GM19395 (cell line): ENCODE results near the gene OLFML2B.

Source experiments
- ATAC-seq: cut with Tn5 transposase; IDR thresholded peaks from one replicate; pipeline ENCODE4 v1.9.1; 2021; ENCODE audit warnings: mild to moderate bottlenecking, moderate library complexity; ENCODE audit not compliant: unreplicated experiment

Gene OLFML2B

GRCh38 chr1:162008799-162009198 is 14.9 kb downstream of the OLFML2B start:
- no peak for ATAC-seq

- no peak for ATAC-seq
Observed at GRCh38 chr1:162007466-162007865, 16.2 kb downstream of the OLFML2B start.

DNA sequence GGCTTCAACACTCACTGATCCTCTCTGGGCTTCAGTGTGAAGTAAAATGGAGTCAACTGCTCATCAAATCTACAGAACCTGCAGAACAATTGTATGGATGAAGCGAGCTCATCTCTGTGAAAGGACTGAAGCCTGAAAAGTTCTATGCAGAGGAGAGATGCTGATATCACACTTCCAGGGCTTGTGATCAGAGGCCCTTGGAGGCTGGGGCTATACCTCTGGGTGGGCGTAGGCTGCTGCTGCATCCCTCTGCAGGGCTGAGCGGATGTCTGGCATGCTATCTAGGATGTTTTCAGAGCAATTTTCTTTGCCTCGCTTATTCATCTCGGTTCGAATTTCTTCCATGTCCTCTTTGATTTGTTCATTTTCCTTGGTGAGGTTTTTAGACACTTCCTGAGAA is 17.6 kb downstream of the OLFML2B start:
- ATAC-seq, result no peak

DNA sequence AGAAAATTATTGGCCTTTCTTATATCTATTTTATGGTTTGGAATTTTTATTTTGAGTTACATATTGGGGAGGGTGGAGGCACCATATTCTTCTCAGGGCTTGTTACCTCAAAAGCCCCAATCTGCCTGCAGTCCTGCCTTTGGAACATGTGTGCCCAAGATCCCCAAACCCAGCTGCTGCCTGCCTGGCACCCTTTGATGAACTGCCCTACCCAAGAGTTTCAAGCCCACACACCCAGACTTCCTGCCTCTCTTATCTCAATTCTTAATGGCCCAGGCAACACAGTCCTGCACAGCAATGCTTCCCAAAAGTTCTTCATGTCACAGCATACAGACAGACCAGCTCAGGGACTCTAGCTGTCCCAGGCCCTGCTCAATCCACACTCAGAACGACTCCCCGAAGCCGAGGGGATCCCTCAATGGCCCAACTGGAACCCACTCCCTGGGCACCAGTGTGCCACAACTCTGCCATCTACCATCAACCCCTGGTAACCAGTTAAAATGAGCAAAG is 19.2 kb downstream of the OLFML2B start:
- no peak for ATAC-seq

GRCh38 chr1:162003830-162004215 is 19.8 kb downstream of the OLFML2B start:
- no peak for ATAC-seq

DNA sequence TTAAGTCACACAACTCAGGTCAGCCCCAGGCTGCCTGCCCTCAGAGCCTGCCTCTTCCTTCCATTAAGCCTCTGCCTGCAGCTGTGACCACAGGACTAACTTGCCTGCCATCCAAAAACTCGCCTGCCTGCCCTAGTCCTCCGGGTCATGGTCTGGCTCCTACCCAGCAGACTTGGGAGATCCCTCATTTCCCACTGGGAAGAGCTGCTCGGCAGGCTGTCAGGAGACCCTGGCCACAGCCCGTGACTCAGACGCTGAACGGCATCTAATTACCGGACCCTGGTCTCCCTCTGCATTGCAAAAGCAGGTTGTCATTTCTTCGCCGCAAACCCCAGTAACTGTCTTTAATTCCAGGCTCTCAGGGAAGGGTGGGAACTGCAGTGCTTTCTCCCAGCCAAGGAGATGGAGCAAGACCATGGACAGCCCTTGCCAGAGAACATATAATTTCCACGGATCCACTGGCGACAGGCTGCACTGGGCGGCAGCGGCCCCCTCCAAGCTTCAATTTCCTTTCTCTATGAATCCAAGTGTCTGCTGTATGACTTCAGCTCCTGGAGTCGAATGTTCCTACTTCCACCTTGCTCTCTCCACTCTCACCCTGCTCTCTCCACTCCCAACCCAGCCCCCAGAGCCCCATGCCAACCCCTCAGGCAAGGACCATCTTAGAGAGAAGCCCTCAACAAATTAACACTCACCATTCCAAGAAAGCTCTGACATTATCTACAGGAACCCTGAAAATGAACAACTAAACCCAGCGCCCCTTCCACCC is 20.4 kb downstream of the OLFML2B start:
- ATAC-seq, result no peak

DNA sequence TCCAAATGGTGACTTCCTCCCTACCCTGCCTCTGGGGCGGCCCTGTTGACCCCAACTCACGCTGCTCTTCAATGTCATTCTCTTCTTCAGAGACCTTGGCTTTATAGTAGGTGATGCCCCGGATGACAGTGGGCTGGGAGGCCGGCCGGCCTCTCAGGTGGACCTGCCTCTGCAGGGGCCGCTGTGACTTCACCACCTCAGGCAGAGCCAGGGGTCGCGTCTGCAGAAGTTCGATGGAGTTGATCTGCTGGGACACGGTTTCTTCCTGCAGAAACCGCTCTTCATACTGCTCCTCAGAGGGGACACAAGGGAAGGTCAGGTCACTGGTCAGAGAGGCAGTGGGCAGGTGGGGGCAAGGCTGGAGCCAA is 23.6 kb downstream of the OLFML2B start:
- ATAC-seq, result no peak

DNA sequence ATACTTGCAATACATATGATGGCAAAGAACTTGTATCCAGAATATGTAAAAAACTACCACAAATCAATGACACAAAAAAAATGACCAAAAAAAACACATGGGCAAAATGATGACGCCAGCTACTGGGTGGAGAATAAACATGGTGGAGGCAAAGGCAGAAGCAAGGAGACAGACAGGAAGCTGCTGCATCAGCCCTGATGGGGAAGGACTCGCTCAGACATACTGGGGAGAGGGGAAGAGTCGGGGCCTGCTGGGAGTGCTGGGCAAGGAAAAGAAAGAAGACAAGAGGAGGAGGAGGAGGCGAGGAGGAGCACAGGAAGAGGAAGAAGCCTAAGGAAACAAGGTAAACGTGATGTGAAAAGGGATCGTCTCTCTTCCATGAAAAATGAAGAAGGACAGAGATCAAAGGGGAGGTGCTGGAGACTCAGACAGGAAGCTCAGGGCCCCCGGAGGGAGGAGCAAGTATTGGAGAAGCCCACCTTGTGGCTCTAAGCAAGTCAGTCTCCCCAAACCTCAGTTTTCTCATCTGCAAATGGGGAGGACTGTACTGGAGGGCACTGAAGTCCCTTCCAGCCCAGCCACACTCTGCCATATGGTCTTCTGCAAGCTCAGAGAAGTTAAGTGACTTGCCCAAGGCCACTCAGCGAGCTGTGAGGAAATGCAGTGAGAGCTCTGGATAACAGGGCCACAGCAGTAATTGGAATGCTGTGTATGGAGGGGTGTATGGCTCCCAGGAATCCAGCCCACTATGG is 24.2 kb downstream of the OLFML2B start:
- ATAC-seq, result no peak

DNA sequence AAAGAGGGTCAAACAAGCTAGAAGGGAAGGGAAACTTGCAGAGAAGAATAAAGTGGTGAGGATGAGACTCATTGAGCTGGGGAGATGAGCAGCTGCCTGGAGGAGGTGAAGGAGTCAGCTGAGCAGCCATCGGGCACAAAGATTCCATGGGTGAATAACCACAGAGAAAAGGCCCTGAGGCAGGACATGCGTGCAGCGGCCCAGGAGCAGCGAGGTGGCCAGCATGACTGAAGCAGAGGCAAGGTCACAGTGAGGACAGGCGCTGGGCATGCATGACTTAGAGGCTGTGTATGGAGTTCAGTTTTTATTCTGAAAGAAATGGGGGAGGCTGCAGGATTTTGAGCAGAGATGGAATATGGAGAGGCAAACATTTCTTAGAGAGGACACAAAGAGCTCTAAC is 24.9 kb downstream of the OLFML2B start:
- ATAC-seq, result no peak

GRCh38 chr1:161997152-161997551 is 26.5 kb downstream of the OLFML2B start:
- ATAC-seq, result no peak

- ATAC-seq, result no peak
Observed at GRCh38 chr1:161994175-161994668, 29.4 kb downstream of the OLFML2B start.

DNA sequence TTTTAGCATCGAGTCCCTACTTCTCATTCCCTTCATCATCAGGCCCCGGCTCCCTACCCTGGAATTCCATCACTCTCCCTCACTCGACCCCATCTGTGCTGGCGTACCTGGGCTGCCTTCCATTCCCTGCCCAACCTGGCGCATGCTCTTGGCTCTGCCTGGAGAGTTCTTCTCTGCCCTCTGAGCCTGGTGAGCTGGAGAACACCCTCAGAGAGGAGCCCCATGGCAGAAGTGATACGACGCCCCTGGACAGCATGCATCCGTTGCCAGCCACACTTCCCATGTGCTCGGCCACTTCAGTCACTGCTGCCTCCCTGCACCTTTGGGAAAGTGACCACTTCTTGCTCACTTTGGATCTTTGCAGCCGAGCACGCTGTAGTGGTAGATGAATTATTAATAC is 30.1 kb downstream of the OLFML2B start:
- no peak for ATAC-seq

- ATAC-seq, result no peak
Observed at GRCh38 chr1:161989786-161990185, 33.9 kb downstream of the OLFML2B start.

DNA sequence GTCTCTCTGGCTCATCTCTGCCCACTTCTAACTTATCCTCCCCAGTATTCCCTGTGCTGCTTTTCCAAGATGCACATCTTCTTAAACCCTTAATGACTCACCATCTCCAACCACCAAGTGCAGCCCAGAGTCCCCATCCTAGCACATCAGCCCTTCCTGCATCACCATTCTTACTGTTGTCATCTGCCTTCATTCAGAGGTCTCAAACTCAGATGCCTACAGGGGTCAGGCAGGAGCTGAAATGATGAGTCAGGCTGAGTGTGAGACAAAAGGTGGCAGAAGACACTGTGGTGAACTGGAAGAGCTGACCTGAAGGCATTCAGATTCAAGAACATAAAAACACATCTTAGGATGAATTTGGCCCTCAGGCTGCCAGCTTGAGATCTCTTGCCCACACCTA is 34.6 kb downstream of the OLFML2B start:
- ATAC-seq, result no peak

DNA sequence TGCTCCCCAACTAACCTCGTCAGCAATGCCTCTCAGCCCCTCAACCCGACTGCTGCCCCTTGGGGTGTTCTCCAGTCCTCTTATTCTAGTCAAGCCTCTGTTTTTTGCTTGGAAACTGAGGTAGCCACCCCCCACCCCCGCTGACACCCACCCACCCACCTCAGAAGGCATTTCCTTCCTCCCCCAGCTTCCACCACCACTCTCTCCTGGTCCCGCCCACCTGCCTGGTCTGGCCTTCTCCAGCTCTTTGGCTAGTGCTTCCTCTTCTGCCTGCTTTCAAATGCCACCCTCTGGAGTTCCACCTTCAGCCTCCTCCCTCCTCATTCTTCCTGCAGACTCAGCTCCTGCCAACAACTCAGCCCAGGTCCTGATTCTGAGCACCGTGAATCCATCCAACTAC is 35.3 kb downstream of the OLFML2B start:
- ATAC-seq, result no peak

DNA sequence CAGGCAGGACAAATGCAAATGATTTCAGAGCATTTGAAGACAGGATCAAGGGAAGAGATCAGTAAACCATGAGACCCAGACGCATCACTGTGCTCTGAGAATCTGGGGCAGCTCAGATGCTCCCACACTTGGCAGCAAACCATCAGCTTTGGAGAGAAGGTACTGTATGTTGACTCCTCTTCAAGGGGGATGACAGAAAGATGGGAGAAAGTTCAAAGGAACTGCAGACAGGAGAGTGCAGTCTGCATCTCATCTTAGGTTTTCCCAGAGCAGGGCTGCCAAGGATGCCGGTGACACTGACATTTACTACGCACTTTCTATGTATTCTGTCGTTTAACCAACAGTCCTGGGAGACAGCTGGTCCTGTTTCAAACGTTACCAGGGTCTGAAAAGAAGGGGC is 35.8 kb downstream of the OLFML2B start:
- ATAC-seq, result no peak

- no peak for ATAC-seq
Observed at GRCh38 chr1:161987303-161987702, 36.4 kb downstream of the OLFML2B start.

DNA sequence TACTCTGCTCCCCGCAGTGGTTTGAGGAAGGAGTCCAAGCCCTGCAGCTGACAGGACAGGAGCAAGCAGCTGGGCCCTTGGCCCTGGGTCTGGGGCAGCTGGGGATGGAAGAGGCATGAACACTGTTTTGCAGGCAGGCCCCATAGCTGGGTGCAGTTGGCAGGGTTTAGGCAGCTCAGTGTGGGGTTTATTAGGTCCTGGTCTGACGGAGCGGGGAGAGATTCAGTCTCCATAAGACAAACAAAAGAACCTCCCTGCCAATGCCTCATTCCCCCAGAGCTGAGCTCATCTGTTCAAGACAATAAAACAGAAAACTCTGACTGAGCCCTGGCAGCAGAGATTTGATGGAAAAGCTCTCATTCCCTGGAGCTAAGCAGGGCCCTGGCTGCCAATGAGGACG is 37.3 kb downstream of the OLFML2B start:
- no peak for ATAC-seq

GRCh38 chr1:161985301-161985822 is 38.3 kb downstream of the OLFML2B start:
- no peak for ATAC-seq

- no peak for ATAC-seq
Observed at GRCh38 chr1:161983725-161984124, 39.9 kb downstream of the OLFML2B start.

- ATAC-seq, result no peak
Observed at GRCh38 chr1:161982917-161983316, 40.8 kb downstream of the OLFML2B start.

DNA sequence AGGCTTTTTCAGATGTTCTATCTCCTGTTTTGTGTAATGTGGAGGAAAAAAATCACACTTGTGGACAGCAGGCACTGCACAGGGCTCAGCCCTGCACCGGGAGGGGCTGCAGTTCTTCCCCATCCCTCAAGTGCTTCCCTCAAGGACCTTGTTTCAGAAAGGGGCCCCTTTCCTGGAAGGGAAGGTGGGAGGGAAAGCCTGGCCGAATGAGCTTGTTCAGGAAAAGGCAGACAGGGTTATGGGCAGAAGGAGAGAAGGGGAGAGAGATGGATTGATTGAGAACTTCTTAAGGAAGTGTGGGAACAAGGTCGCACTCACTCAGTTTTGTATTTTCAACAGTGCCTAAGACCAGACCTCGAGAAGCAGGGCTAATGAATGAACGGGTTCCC is 41.2 kb downstream of the OLFML2B start:
- no peak for ATAC-seq
